Raji (cell line): ENCODE measurements around the gene PAIP2.

Experiments used
- POLR2A ChIP-seq: IDR thresholded peaks from 2 replicates; pipeline ENCODE4 v1.6.1; 2011; ENCODE audit warnings: low read depth, low read length, control low read depth; ENCODE audit not compliant: insufficient read depth

The PAIP2 gene

GRCh38 chr5:139364466-139364865, 22.8 kb downstream of the PAIP2 start:
- TF ChIP-seq POLR2A: no peak

- no peak for TF ChIP-seq POLR2A
These were observed 27.0 kb downstream of the PAIP2 start for GRCh38 chr5:139368613-139369012.

DNA sequence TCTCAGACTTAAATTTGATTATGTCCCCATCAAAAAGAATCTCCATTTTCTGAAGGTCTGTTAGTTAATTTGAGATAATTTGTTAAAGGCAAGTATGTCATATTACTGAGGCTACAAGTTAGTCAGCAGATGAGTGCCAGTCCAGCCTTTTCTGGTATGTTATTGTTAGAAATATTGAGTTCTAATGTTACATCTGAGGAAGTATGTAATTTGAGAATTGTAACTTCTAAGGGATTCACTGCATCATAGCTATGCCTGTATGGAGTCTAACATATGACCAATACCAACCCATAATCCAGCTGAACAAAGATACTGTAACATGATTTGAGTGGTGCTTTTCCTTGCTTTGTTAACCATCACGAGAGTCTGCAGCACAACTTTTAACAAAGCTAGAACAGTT, 27.5 kb downstream of the PAIP2 start:
- no peak for TF ChIP-seq POLR2A

DNA sequence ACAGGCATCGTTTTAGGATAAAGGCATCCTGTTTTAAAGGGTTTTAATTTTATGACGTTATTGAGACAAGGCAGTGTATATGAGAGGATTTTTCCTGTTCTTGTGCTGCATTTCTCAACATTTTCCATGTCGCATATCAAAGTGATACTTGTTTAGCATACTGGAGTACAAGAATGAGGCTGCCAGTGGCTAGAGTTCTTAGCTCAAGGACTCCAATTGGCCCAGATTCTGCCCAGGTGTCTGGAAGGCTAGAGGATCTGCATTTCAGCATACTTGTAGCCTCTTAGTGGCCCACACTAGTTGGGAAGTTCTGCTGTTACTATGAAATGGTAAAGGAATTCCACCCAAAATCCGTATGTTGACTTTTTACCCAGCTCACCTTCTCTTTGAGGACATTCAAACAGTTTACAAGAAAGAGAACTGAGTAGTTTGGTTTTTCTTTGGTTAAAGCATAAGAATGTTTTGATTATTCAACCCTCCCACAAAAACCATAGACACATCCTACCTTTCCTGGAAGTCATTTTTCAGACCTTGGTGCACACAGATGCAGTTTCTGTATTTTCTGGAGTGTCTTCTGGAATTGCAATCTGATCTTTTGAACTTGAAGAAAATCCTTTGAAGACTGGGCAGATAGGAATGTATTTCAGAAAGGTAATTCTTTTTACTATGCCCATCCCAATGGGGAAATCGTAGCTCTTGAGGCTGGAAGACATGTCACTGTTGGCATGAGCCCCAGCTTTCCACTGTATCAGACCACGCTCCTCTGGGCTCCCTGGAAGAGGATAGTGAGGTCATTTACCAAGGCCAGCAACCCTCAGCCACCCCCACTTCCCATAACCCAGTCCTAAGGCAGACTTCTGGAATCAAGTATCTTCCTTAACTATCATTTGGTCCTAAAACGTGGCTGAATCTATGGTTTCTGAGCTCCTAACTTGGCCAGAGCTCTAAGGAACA, 30.1 kb downstream of the PAIP2 start:
- no peak for TF ChIP-seq POLR2A

DNA sequence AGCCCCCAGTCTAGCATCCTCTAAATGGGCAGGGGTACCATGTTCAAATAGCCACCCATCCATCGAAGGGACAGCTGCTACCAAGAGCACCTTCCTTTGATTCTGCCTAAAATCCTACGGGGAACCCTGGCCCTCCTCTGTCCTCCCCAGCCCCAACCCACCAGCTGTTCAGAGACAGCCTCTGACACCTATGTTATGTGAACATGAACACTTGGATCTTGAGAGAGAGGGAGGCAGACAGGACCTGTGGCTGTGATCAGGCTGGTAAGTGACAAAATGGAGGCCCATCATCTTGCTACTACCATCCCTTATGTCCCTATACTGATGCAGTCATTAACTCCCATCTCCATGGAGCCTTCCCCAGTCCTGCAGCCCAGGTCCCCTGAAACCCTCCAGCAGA, 33.3 kb downstream of the PAIP2 start:
- no peak for TF ChIP-seq POLR2A

DNA sequence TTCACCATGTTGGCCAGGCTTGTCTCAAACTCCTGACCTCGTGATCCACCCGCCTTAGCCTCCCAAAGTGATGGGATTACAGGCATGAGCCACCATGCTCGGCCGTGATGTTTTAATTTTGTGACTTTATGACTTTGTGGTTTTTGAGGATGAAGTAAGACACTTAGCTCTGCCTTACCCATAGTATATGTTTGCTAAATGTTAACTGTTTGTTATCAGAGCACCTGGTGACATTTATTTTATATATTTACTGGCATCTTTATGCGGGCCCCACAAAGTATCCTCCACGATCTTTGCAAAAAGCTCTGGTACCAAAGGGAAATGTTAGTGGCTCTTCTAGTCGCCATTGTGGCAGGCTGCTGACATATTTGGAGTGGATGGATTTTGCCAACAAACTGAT, 34.7 kb downstream of the PAIP2 start:
- TF ChIP-seq POLR2A: no peak

DNA sequence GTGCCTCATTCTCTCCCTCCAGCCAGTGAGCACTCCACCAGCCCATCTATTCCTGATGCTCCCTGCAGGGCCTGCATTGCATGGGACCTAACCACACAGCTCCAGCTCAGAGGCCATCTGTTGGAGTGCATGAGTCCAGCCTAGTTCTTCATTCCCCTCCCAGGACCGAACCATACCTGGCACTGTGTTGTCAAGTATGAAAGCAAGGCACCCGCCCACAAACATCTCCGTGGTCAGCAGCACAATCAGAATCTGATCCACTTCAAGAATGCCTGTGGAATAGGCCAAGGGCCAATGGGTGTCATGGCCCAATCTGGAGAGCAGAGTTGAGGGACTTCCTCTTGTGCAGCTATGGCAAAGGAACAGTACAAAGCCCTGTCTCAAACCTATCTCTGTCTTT, 35.6 kb downstream of the PAIP2 start:
- TF ChIP-seq POLR2A: no peak

- no peak for TF ChIP-seq POLR2A
These were observed 36.6 kb downstream of the PAIP2 start for GRCh38 chr5:139378101-139378825.

- TF ChIP-seq POLR2A: no peak
These were observed 37.3 kb downstream of the PAIP2 start for GRCh38 chr5:139378941-139379361.

- 0 out of 2 replicates have a peak, but pooled peaks have one; percentile 21 for TF ChIP-seq POLR2A
These were observed 38.2 kb downstream of the PAIP2 start for GRCh38 chr5:139379626-139380449.

DNA sequence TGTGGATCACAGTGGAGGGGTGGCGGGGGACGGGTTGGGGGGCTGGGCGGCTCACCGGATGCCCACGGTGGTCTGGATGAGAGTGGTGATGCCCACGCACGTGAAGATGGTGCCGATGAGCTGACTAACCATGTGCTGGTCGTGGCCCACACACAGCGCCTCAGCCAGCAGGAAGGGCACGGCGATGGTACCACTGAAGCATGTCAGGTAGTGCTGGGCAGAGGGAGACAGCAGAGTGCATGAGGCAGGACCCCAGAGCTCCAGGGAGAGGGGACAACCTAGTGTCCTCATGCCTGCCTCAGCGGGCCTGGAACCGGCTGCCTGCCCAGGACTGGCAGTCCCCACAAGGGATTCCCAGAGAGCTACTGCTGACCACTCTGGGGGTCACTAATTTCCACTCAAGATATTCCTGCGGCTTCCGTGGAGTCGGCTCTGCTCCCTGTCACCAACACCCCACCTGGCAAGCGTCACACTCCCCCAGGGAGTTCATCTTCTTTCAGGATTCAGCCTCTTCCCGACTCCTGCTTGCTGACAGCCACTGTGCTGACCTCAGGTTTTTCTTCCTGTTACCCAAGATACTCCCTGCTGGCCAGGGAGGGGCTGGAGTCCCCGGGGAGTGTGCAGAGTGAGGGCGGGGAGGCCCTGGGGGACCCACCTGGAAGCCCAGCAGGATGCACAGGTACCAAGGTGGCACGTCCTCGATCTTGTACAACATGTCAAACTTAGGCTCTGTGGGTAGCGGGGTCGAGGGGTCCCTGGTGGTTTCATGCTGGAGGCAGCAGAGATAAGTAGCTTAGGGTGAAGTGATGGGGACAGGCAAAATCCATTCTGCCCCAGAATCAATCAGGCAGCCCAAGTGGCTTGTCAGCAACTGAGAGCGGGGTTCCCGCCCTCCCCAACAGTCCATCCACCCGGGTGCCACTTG, 40.4 kb downstream of the PAIP2 start:
- peak; percentile 55 for TF ChIP-seq POLR2A

DNA sequence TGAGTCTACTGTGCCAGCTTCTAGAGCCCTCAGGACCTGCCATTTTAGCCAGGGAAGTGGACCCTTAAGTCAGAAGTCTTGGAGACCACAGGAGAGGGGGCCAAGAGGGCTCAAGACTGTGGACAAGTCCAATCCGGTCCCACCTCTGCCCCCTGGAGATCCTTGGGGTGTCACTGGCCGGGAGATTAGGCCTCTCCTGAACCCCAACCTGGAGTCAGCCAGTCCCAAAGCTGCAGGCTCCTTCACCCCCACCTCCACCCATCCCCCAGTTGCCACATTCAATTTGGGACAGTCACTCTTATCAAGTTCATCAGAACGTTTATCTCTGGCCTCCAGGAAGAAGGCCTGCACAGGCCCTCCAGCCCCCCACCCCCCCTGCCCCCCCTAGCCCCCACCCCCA, 41.2 kb downstream of the PAIP2 start:
- TF ChIP-seq POLR2A: no peak

DNA sequence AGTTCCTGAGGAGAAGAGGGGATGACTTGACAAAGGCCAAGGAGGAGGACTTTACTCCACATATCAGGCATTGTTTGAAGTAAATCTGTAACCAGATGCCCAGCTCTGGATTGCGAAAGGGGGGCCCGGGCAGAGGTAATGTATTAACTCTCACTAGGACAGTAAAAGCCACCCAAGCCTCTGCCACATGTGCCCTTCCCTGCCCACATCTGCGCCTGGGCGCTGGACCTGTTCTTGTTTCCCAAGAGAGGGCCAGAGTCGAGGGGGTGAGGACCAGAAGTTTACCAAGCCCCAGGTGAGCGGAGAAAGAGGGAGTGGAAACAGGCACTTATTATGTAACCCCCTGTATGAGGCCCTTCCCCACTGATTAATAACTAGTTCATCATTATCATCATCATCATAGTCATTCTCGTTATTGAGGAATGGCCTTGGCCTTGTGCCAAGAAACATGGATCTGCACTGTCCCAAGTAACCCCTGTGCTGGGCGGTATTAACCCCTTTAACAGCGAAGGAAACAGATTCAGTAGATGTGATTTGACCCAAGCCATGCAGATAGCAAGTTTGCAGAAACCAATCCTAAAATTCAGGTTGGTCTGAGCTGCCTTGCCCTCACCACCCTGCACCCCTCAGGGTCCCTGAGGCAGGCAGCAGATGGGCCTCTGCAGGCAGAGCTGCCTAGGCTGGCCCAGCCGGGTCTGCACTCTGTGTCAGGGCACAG, 41.8 kb downstream of the PAIP2 start, which contains the start of gene SLC23A1:
TSS of gene SLC23A1 (minus strand) at position 23 of the 718 bp plus-strand sequence. CDS start 44 bp downstream, outside the sequence.
- peak; percentile 33; the same call in 1 of the 2 replicates for TF ChIP-seq POLR2A
